GM18868 (cell line): Measurements from ENCODE around the gene CHP1.
"Not testable (repeated sequence)": the region's sequence is repeated elsewhere in the genome, so short reads cannot be mapped to it uniquely, and the experiment has no call there.

Source experiments
- ATAC-seq: cut with Tn5 transposase; IDR thresholded peaks from one replicate; pipeline ENCODE4 v1.9.1; 2021; ENCODE audit warnings: mild to moderate bottlenecking, moderate library complexity; ENCODE audit not compliant: unreplicated experiment

CHP1 gene

GRCh38 chr15:41256103-41256502, 25.0 kb downstream of the CHP1 start:
- ATAC-seq, result no peak

- no peak for ATAC-seq
These were observed 25.5 kb downstream of the CHP1 start for GRCh38 chr15:41256577-41257038.

- peak; percentile 66 for ATAC-seq
These were observed 27.8 kb downstream of the CHP1 start for GRCh38 chr15:41258750-41259471.

GRCh38 chr15:41259546-41260189, 28.6 kb downstream of the CHP1 start:
- ATAC-seq, result no peak

- ATAC-seq, result not testable (repeated sequence)
These were observed 29.9 kb downstream of the CHP1 start for GRCh38 chr15:41260924-41261323.

GRCh38 chr15:41262571-41262970, 31.5 kb downstream of the CHP1 start:
- ATAC-seq, result no peak

GRCh38 chr15:41263891-41264351, 32.9 kb downstream of the CHP1 start:
- no peak for ATAC-seq

- ATAC-seq, result no peak
These were observed 38.8 kb downstream of the CHP1 start for GRCh38 chr15:41269887-41270286.

- ATAC-seq, result no peak
These were observed 45.8 kb downstream of the CHP1 start for GRCh38 chr15:41276831-41277230.

GRCh38 chr15:41278319-41278718, 47.3 kb downstream of the CHP1 start:
- ATAC-seq, result no peak

- no peak for ATAC-seq
These were observed 48.6 kb downstream of the CHP1 start for GRCh38 chr15:41279535-41280283.

- ATAC-seq, result no peak
These were observed 50.2 kb downstream of the CHP1 start for GRCh38 chr15:41281236-41281635.

- not testable (repeated sequence) for ATAC-seq
These were observed 51.4 kb downstream of the CHP1 start for GRCh38 chr15:41282436-41282835.

GRCh38 chr15:41282980-41283652, 52.0 kb downstream of the CHP1 start:
- ATAC-seq, result not testable (repeated sequence)

GRCh38 chr15:41283653-41284426, 52.8 kb downstream of the CHP1 start:
- peak; percentile 96 for ATAC-seq

GRCh38 chr15:41284427-41285177, 53.5 kb downstream of the CHP1 start:
- ATAC-seq, result no peak

GRCh38 chr15:41285285-41285684, 54.2 kb downstream of the CHP1 start:
- ATAC-seq, result no peak

- no peak for ATAC-seq
These were observed 55.7 kb downstream of the CHP1 start for GRCh38 chr15:41286665-41287333.

GRCh38 chr15:41288464-41288863, 57.4 kb downstream of the CHP1 start:
- ATAC-seq, result no peak
